HG02973 (cell line): ENCODE results near the gene ALS2CL.
"Not testable (repeated sequence)": the region's sequence is repeated elsewhere in the genome, so short reads cannot be mapped to it uniquely, and the experiment has no call there.

Experiments used
- ATAC-seq: cut with Tn5 transposase; IDR thresholded peaks from one replicate; pipeline ENCODE4 v1.9.1; 2021; ENCODE audit warnings: moderate library complexity; ENCODE audit not compliant: unreplicated experiment

ALS2CL gene

GRCh38 chr3:46705022-46705530 lies 11.6 kb upstream of the ALS2CL start:
- ATAC-seq = no peak

GRCh38 chr3:46704346-46704745 lies 10.9 kb upstream of the ALS2CL start:
- not testable (repeated sequence) for ATAC-seq

DNA sequence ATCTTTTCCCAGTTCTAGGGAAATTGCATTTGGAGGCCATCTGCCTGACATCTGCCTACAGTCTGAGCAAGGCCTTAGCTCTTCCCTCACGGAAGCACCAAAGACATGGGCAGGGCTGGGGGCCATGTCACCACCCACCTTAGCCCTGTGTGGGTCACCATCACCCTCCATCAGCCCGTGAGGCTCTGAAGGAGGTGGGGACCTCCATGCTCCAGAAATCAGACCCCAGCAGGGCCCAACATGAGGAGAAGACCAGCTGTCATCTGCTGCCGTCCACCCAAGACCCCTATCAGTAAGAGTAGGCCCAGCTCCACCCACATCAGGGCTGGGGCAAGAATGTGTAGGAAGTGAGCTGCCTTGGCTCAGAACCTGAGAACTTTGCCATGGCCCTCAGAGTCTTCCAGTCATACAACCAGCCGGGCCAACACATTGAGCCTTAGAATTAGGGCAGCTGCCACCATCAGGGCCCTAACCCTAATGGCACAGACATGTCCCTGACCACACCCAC lies 9.6 kb upstream of the ALS2CL start:
- no peak for ATAC-seq

GRCh38 chr3:46702246-46703012 lies 8.9 kb upstream of the ALS2CL start:
- ATAC-seq = no peak

- no peak for ATAC-seq
These were observed 7.9 kb upstream of the ALS2CL start, which contains the start of gene TMIE for GRCh38 chr3:46701181-46701939. TSS of gene TMIE (plus strand) at chr3:46701392. CDS start at chr3:46701488, 96 bp downstream.

DNA sequence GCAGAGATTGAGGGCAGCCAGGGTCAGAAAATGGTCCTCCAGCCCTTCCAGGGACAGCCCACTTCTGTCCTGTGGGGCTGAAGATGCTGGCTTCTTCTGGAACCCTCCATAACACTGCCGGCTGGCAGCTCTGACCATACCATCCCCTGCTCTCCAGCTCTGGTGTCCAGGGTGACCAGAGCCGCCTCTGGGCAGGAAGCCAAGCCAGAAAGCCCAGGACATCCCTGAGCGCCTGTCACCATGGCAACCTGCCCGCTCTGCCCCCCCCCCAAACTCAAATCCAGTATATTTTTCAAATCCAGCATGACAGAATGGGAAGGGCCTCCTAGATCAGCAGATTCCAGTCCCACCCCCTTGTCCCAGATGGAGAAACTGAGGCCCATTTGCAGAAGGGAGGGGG lies 7.3 kb upstream of the ALS2CL start:
- no peak for ATAC-seq

DNA sequence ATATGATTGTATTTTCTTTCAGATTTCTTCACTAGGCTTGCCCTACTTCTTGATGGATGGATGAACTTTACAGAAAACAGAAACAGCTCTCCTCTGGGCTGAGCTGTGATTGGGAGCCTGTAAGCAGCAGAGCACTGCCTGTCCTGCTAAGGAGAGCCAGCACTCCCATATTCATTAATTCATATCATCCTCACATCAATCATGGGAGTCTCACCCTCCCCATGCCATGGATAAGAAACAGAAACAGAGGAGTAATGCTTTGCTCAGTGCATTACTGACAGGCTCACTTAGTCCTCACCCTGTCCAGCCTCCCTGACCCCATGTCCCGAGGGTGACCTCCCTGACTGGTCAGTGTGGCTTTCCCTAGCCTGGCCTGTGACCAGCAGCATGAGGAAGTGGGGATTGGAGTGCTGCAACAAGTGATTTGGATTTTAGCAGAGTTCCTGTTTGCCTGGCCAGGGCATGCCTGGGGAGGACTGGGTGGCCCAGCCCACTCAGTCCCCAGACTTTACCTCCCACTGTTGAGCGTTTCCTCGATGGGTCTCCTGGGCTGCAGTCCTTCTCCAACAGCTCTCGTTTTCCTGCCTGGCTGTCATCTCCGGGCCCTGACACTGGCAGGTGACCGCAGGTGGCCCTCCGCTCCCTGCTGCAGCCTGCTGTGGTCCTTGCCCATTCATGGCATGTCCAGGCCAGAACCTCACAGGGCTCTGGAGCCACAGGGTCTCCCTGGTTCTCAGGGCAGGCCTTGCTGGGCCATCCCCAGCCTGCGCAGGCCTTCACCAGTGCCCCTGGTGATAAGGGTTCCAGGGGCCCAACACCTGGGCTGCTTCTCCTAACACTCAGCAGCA lies 6.4 kb upstream of the ALS2CL start:
- ATAC-seq = no peak

GRCh38 chr3:46695962-46696894 lies 2.7 kb upstream of the ALS2CL start:
- ATAC-seq = no peak

DNA sequence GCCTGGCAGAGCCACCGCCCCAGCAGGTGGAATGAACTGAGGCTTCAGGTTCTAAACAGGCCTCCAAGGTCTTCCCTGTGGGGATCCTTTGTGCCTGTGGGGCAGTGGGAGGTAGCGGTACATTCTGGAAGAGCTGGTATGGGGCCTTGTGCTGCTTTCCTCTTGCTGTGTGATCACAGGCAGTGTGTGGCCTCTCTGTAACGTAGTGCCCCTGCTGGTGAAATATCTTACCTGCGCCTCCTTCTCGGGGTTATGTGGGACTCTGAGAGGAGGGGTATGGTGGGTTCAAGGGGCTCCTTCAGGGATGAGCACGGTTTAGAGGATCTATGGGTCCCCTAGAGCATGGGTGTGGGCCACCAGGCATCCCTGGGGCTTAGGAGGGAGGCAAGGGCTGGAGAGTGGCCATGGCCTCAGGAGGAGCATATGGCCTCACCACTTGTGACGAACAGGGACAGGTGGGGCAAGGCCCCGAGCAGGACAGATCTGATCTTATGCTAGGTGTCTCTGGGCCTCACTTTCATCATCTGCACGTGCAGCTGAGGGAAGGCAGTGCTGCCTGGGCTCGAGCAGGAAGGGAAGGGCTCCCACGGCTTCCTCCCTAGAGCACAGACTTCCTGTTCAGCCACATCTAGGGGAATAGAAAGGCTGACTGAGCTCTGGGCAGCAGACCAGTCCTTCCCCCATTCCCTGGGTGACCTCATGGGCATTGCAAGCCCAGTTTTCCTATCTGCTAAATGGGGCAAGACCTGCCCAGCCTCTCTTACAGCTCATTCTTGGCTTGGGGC lies 1.9 kb upstream of the ALS2CL start:
- ATAC-seq = no peak

- ATAC-seq = no peak
These were observed 1.0 kb upstream of the ALS2CL start for GRCh38 chr3:46694520-46694919.

GRCh38 chr3:46693892-46694226 lies 380 bp upstream of the ALS2CL start:
- ATAC-seq = no peak

DNA sequence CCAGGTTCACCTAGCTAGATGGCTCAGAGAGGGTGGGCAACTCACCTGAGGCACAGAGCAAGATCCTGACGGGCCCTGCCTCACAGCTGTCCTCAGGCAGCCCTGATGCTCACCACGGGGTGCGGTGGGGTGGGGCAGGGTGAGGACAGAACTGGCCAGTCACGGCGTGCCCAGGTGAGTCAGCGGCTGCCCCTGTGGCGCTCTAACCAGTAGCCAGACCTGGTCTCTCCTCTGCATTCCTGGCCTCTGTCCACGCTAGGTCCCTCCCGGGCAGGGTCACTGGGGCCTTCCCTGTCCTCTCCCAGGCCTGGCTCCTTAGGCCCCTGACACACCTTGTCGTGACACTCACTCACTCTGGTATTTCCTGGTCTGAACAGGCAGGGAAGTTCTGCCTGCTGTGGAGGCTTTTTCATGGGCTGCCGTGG lies 901 bp downstream of the ALS2CL start:
- ATAC-seq = no peak

GRCh38 chr3:46690798-46691197 lies 2.7 kb downstream of the ALS2CL start:
- ATAC-seq = no peak

GRCh38 chr3:46685446-46685845 lies 8.0 kb downstream of the ALS2CL start:
- no peak for ATAC-seq

DNA sequence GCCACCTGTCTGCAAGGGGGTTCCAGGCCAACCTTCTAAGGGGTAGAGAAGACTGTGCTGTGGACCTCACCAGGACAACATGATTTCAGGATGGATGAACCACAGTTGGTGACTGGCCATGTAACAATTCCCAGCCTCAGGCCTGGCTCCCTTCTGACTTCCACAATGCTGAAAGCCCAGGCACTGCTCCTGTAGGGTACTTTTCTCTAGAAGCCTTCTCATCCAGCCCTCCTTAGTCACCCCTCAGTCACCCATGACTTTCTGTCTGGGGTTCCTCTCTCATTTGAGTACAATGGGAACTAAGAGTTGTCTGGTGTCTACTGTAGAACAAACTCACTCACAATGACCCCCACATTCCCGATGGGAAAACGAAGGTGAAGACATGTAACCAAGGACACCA lies 8.6 kb downstream of the ALS2CL start:
- no peak for ATAC-seq

GRCh38 chr3:46682974-46683373 lies 10.5 kb downstream of the ALS2CL start:
- no peak for ATAC-seq

- no peak for ATAC-seq
These were observed 11.5 kb downstream of the ALS2CL start for GRCh38 chr3:46681856-46682540.

DNA sequence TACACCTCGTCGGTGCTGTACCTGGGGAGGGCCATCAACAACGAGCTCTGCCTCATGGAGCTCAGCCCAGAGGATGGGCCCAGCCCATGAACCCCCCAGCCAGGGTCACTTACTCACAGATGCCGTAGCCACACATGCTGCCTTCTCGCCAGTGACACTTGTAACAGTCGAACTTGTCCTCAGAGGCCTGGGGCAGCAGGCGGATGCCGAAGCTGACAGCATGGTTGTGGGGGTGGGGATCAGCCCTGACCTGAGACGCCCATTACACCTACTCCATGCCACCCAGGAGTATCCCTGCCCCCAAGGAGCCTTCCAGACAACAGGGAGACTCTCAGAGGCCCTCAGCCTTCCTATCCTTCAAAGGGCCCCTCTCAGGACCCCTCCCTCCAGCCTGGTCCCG lies 12.1 kb downstream of the ALS2CL start:
- no peak for ATAC-seq
